Hepatocyte (in vitro differentiated cells): Measurements from ENCODE around the gene LDLRAD2. TPM values are rescaled to one million over a fixed set of nuclear protein-coding genes. Genes with fewer than 3 reads are reported as not detected.

ENCODE experiments used
- DNase-seq: peaks from one replicate; pipeline ENCODE4 v3.0.0-alpha.2; 2016; ENCODE audit warnings: low spot score
- H2AFZ ChIP-seq: fragments of 200-600 bp; sonication (generic); 2 replicates; pipeline ENCODE4 v1.6.0; 2016; ENCODE audit warnings: antibody characterized with exemption, mild to moderate bottlenecking
- H3K27ac ChIP-seq: fragments of 200-600 bp; sonication (generic); 2 replicates; pipeline ENCODE4 v1.5.1; 2016; ENCODE audit warnings: mild to moderate bottlenecking
- H3K27me3 ChIP-seq: fragments of 200-600 bp; sonication (generic); 2 replicates; pipeline ENCODE4 v1.6.1; 2016
- H3K36me3 ChIP-seq: fragments of 200-600 bp; sonication (generic); replicated peaks from 2 replicates; pipeline ENCODE4 v1.5.1; 2016; ENCODE audit warnings: low read depth; ENCODE audit not compliant: insufficient read depth
- H3K4me1 ChIP-seq: fragments of 200-600 bp; sonication (generic); 2 replicates; pipeline ENCODE4 v1.5.1; 2016; ENCODE audit warnings: mild to moderate bottlenecking, moderate library complexity; ENCODE audit not compliant: insufficient read depth
- H3K4me2 ChIP-seq: fragments of 200-600 bp; sonication (generic); 2 replicates; pipeline ENCODE4 v1.6.0; 2016
- H3K4me3 ChIP-seq: fragments of 200-600 bp; sonication (generic); 2 replicates; pipeline ENCODE4 v1.5.1; 2016; ENCODE audit warnings: mild to moderate bottlenecking
- H3K79me2 ChIP-seq: fragments of 200-600 bp; sonication (generic); 2 replicates; pipeline ENCODE4 v1.6.0; 2017; ENCODE audit warnings: mild to moderate bottlenecking
- H3K9me2 ChIP-seq: fragments of 200-600 bp; sonication (generic); replicated peaks from 2 replicates; pipeline ENCODE4 v1.6.0; 2017; ENCODE audit warnings: mild to moderate bottlenecking; ENCODE audit not compliant: insufficient read depth
- H3K9me3 ChIP-seq: fragments of 200-600 bp; sonication (generic); 2 replicates; pipeline ENCODE4 v1.5.1; 2016; ENCODE audit warnings: low read depth, mild to moderate bottlenecking
- H4K20me1 ChIP-seq: fragments of 200-600 bp; sonication (generic); 2 replicates; pipeline ENCODE4 v1.6.0; 2016; ENCODE audit warnings: mild to moderate bottlenecking; ENCODE audit not compliant: insufficient read depth, poor library complexity, severe bottlenecking
- EZH2 ChIP-seq: fragments of 200-600 bp; sonication (generic); IDR thresholded peaks from 2 replicates; pipeline ENCODE4 v1.6.1; 2016; ENCODE audit warnings: antibody characterized with exemption, mild to moderate bottlenecking, borderline replicate concordance
- EZH2phosphoT487 ChIP-seq: fragments of 200-600 bp; sonication (generic); IDR thresholded peaks from one replicate; pipeline ENCODE4 v1.6.1; 2018; ENCODE audit warnings: antibody characterized with exemption, mild to moderate bottlenecking, low read depth, moderate library complexity; ENCODE audit not compliant: unreplicated experiment, severe bottlenecking
- WGBS: methylation state at CpG from one replicate; pipeline ENCODE4 v1.1.6; 2016; ENCODE audit warnings: low lambda C conversion rate; ENCODE audit errors: missing lambda C conversion rate; 5-methylcytosine and 5-hydroxymethylcytosine counted together
- polyA plus RNA-seq: library from polyadenylated mRNA; unstranded; fragments of >200 nt; fragmentation: Nextera tagmentation; extraction: Ambion mirVana; gene quantifications from 2 replicates; pipeline ENCODE4 v1.2.1, GENCODE V29; 2016
- total RNA-seq: library from RNA; depleted of rRNA; stranded (reverse); fragments of >200 nt; gene quantifications from 2 replicates; pipeline ENCODE4 v1.2.3, GENCODE V29; 2014
- TF ChIP-seq, protein P1 (sequence below): fragments of 200-600 bp; sonication (generic); IDR thresholded peaks from 2 replicates; pipeline ENCODE4 v1.5.1; 2016; ENCODE audit warnings: antibody characterized with exemption, mild to moderate bottlenecking; ENCODE audit not compliant: poor library complexity

LDLRAD2 gene, protein sequence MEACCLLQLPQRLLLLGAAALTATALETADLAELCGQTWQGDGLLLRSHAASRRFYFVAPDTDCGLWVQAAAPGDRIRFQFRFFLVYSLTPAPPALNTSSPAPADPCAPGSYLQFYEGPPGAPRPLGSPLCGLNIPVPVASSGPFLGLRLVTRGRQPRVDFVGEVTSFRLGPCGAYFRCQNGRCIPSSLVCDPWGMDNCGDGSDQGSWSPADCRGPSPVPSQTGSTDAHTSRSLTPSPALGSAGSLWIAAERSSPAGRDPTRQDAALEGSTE
- total RNA-seq, result 0.10 and 0.20 TPM in 2 replicates
- 8.2 and 10.8 TPM in 2 replicates for polyA plus RNA-seq

GRCh38 chr1:21811875-21812305, at the start of gene LDLRAD2:
TSS of gene LDLRAD2 (plus strand) at chr1:21812265. CDS start at chr1:21812452, 187 bp downstream.
- 66% methylated on average over 2 of the region's 2 CpGs for WGBS
- H3K4me1 ChIP-seq, result no peaks in the 10 kb centered on the region

GRCh38 chr1:21763236-21763635, 48.8 kb upstream of the LDLRAD2 start:
- Histone ChIP-seq H3K9me3 (no peaks in the 10 kb centered on the region), H3K9me2 (no peaks in the 10 kb centered on the region), H3K4me3 (no peak overlapping the region), H3K4me2 (no peak overlapping the region), H3K27ac (no peak overlapping the region), H3K4me1 (no peaks in the 10 kb centered on the region), H4K20me1 (peaks cover 66% of the 10 kb centered on the region), H3K36me3 (no peaks in the 10 kb centered on the region), H3K27me3 (no peaks in the 10 kb centered on the region), H2AFZ (no peak overlapping the region), H3K79me2 (peaks cover 97% of the 10 kb centered on the region)
- TF ChIP-seq, protein P1, sequence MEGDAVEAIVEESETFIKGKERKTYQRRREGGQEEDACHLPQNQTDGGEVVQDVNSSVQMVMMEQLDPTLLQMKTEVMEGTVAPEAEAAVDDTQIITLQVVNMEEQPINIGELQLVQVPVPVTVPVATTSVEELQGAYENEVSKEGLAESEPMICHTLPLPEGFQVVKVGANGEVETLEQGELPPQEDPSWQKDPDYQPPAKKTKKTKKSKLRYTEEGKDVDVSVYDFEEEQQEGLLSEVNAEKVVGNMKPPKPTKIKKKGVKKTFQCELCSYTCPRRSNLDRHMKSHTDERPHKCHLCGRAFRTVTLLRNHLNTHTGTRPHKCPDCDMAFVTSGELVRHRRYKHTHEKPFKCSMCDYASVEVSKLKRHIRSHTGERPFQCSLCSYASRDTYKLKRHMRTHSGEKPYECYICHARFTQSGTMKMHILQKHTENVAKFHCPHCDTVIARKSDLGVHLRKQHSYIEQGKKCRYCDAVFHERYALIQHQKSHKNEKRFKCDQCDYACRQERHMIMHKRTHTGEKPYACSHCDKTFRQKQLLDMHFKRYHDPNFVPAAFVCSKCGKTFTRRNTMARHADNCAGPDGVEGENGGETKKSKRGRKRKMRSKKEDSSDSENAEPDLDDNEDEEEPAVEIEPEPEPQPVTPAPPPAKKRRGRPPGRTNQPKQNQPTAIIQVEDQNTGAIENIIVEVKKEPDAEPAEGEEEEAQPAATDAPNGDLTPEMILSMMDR, result no peak
- TF ChIP-seq EZH2 (no peak), EZH2phosphoT487 (no peak)
- WGBS, result 95% methylated on average over 10 of the region's 10 CpGs
- no peak for DNase-seq

More at GRCh38 chr1:21811875-21812305, at the start of gene LDLRAD2:
- Histone ChIP-seq H2AFZ (no peak within 1 kb of the TSS), H3K9me2 (no peaks in the 10 kb centered on the region), H3K4me2 (no peak within 1 kb of the TSS), H3K4me3 (no peak within 1 kb of the TSS), H3K9me3 (no peaks in the 10 kb centered on the region), H3K27ac (no peak within 1 kb of the TSS), H4K20me1 (no peaks in the 10 kb centered on the region), H3K79me2 (no peaks in the 10 kb centered on the region), H3K36me3 (no peaks in the 10 kb centered on the region), H3K27me3 (no peaks in the 10 kb centered on the region)
- no peak for DNase-seq
- TF ChIP-seq, protein P1, result no peak
- TF ChIP-seq EZH2phosphoT487, result no peak
- TF ChIP-seq EZH2, result no peak

GRCh38 chr1:21763694-21764419, 48.2 kb upstream of the LDLRAD2 start:
- H3K79me2 ChIP-seq, result peaks cover 97% of the 10 kb centered on the region
- TF ChIP-seq, protein P1, result no peak
- TF ChIP-seq EZH2phosphoT487, result no peak
- no peak for TF ChIP-seq EZH2
- H2AFZ ChIP-seq, result no peak overlapping the region
- no peak for DNase-seq
- H3K27me3 ChIP-seq, result no peaks in the 10 kb centered on the region
- WGBS, result 79% methylated on average over 6 of the region's 7 CpGs
- H3K27ac ChIP-seq, result no peak overlapping the region
- no peaks in the 10 kb centered on the region for H3K4me1 ChIP-seq
- H3K36me3 ChIP-seq, result no peaks in the 10 kb centered on the region
- no peaks in the 10 kb centered on the region for H3K9me2 ChIP-seq
- H3K4me2 ChIP-seq, result no peak overlapping the region
- H3K4me3 ChIP-seq, result no peak overlapping the region
- peaks cover 61% of the 10 kb centered on the region for H4K20me1 ChIP-seq
- H3K9me3 ChIP-seq, result no peaks in the 10 kb centered on the region
